ENCODE measurements around the gene ELAPOR1.

The ELAPOR1 gene

GRCh38 chr1:109113590-109114341 lies at the start of gene ELAPOR1:
Gene ELAPOR1 (plus strand): TSS chr1:109114115. CDS start chr1:109114184, 69 bp downstream.
- peak; percentile 40 for DNase-seq (ENCODE audit: low read depth)
- Histone ChIP-seq H3K4me1 (ENCODE audit: control insufficient read depth, insufficient read depth, low read length) (peaks cover 19% of the 10 kb centered on the region), H3K4me3 (ENCODE audit: low read length) (peak within 1 kb of the TSS; percentile 71), H3K27me3 (replicated peaks; ENCODE audit: control insufficient read depth, insufficient read depth, low read length) (peaks cover 15% of the 10 kb centered on the region), H3K9ac (ENCODE audit: low read length) (no peak within 1 kb of the TSS), H3K9me3 (ENCODE audit: control insufficient read depth, low read length) (no peaks in the 10 kb centered on the region), H3K36me3 (ENCODE audit: control insufficient read depth, insufficient read depth, low read length, severe bottlenecking) (no peaks in the 10 kb centered on the region)

- no peaks in the 10 kb centered on the region for H3K9me3 ChIP-seq (ENCODE audit: control insufficient read depth, low read length)
- no peak for DNase-seq (ENCODE audit: low read depth)
- H3K9ac ChIP-seq (ENCODE audit: low read length): no peak overlapping the region
- peaks cover 63% of the 10 kb centered on the region for H3K36me3 ChIP-seq (ENCODE audit: control insufficient read depth, insufficient read depth, low read length, severe bottlenecking)
- no peak overlapping the region for H3K4me3 ChIP-seq (ENCODE audit: low read length)
- no peaks in the 10 kb centered on the region for H3K27me3 ChIP-seq (replicated peaks; ENCODE audit: control insufficient read depth, insufficient read depth, low read length)
- peaks cover 4% of the 10 kb centered on the region for H3K4me1 ChIP-seq (ENCODE audit: control insufficient read depth, insufficient read depth, low read length)
Observed at GRCh38 chr1:109065137-109065536, 48.8 kb upstream of the ELAPOR1 start.

- peaks cover 6% of the 10 kb centered on the region for H3K4me1 ChIP-seq (ENCODE audit: control insufficient read depth, insufficient read depth, low read length)
- no peaks in the 10 kb centered on the region for H3K27me3 ChIP-seq (replicated peaks; ENCODE audit: control insufficient read depth, insufficient read depth, low read length)
- no peak overlapping the region for H3K9ac ChIP-seq (ENCODE audit: low read length)
- no peaks in the 10 kb centered on the region for H3K9me3 ChIP-seq (ENCODE audit: control insufficient read depth, low read length)
- no peak for DNase-seq (ENCODE audit: low read depth)
- no peak overlapping the region for H3K4me3 ChIP-seq (ENCODE audit: low read length)
- H3K36me3 ChIP-seq (ENCODE audit: control insufficient read depth, insufficient read depth, low read length, severe bottlenecking): peaks cover 59% of the 10 kb centered on the region
Observed at GRCh38 chr1:109067883-109068282, 46.0 kb upstream of the ELAPOR1 start.

GRCh38 chr1:109069294-109069693 lies 44.6 kb upstream of the ELAPOR1 start:
- Histone ChIP-seq H3K9me3 (ENCODE audit: control insufficient read depth, low read length) (no peaks in the 10 kb centered on the region), H3K36me3 (ENCODE audit: control insufficient read depth, insufficient read depth, low read length, severe bottlenecking) (peaks cover 51% of the 10 kb centered on the region), H3K4me3 (ENCODE audit: low read length) (no peak overlapping the region), H3K27me3 (replicated peaks; ENCODE audit: control insufficient read depth, insufficient read depth, low read length) (no peaks in the 10 kb centered on the region), H3K9ac (ENCODE audit: low read length) (no peak overlapping the region), H3K4me1 (ENCODE audit: control insufficient read depth, insufficient read depth, low read length) (peaks cover 7% of the 10 kb centered on the region)
- no peak for DNase-seq (ENCODE audit: low read depth)

GRCh38 chr1:109075531-109076490 lies 38.1 kb upstream of the ELAPOR1 start, which contains the start of gene TAF13:
Gene TAF13 (minus strand): TSS chr1:109076003. CDS start chr1:109075947, 56 bp downstream.
- no peaks in the 10 kb centered on the region for H3K9me3 ChIP-seq (ENCODE audit: control insufficient read depth, low read length)
- peak; percentile 99 for DNase-seq (ENCODE audit: low read depth)
- H3K4me3 ChIP-seq (ENCODE audit: low read length): peak within 1 kb of the TSS; percentile 98
- H3K36me3 ChIP-seq (ENCODE audit: control insufficient read depth, insufficient read depth, low read length, severe bottlenecking): peaks cover 6% of the 10 kb centered on the region
- peaks cover 31% of the 10 kb centered on the region for H3K4me1 ChIP-seq (ENCODE audit: control insufficient read depth, insufficient read depth, low read length)
- H3K27me3 ChIP-seq (replicated peaks; ENCODE audit: control insufficient read depth, insufficient read depth, low read length): no peaks in the 10 kb centered on the region
- peak within 1 kb of the TSS; percentile 97 for H3K9ac ChIP-seq (ENCODE audit: low read length)

GRCh38 chr1:109078317-109078716 lies 35.6 kb upstream of the ELAPOR1 start:
- Histone ChIP-seq H3K9ac (ENCODE audit: low read length) (no peak overlapping the region), H3K27me3 (replicated peaks; ENCODE audit: control insufficient read depth, insufficient read depth, low read length) (no peaks in the 10 kb centered on the region), H3K4me3 (ENCODE audit: low read length) (no peak overlapping the region), H3K4me1 (ENCODE audit: control insufficient read depth, insufficient read depth, low read length) (peaks cover 27% of the 10 kb centered on the region), H3K36me3 (ENCODE audit: control insufficient read depth, insufficient read depth, low read length, severe bottlenecking) (peaks cover under 1% of the 10 kb centered on the region), H3K9me3 (ENCODE audit: control insufficient read depth, low read length) (no peaks in the 10 kb centered on the region)
- DNase-seq (ENCODE audit: low read depth): no peak

GRCh38 chr1:109079240-109079622 lies 34.7 kb upstream of the ELAPOR1 start:
- peak overlapping the region; percentile 88 for H3K9ac ChIP-seq (ENCODE audit: low read length)
- H3K9me3 ChIP-seq (ENCODE audit: control insufficient read depth, low read length): no peaks in the 10 kb centered on the region
- H3K4me1 ChIP-seq (ENCODE audit: control insufficient read depth, insufficient read depth, low read length): peaks cover 27% of the 10 kb centered on the region
- H3K36me3 ChIP-seq (ENCODE audit: control insufficient read depth, insufficient read depth, low read length, severe bottlenecking): no peaks in the 10 kb centered on the region
- peak overlapping the region; percentile 67 for H3K4me3 ChIP-seq (ENCODE audit: low read length)
- no peak for DNase-seq (ENCODE audit: low read depth)
- H3K27me3 ChIP-seq (replicated peaks; ENCODE audit: control insufficient read depth, insufficient read depth, low read length): no peaks in the 10 kb centered on the region

- Histone ChIP-seq H3K9ac (ENCODE audit: low read length) (peak overlapping the region; percentile 88), H3K4me3 (ENCODE audit: low read length) (peak overlapping the region; percentile 67), H3K9me3 (ENCODE audit: control insufficient read depth, low read length) (no peaks in the 10 kb centered on the region), H3K36me3 (ENCODE audit: control insufficient read depth, insufficient read depth, low read length, severe bottlenecking) (no peaks in the 10 kb centered on the region), H3K4me1 (ENCODE audit: control insufficient read depth, insufficient read depth, low read length) (peaks cover 20% of the 10 kb centered on the region), H3K27me3 (replicated peaks; ENCODE audit: control insufficient read depth, insufficient read depth, low read length) (no peaks in the 10 kb centered on the region)
- DNase-seq (ENCODE audit: low read depth): no peak
Observed at GRCh38 chr1:109080441-109081082, 33.4 kb upstream of the ELAPOR1 start.

- Histone ChIP-seq H3K36me3 (ENCODE audit: control insufficient read depth, insufficient read depth, low read length, severe bottlenecking) (no peaks in the 10 kb centered on the region), H3K9me3 (ENCODE audit: control insufficient read depth, low read length) (no peaks in the 10 kb centered on the region), H3K4me1 (ENCODE audit: control insufficient read depth, insufficient read depth, low read length) (peaks cover 12% of the 10 kb centered on the region), H3K4me3 (ENCODE audit: low read length) (no peak overlapping the region), H3K27me3 (replicated peaks; ENCODE audit: control insufficient read depth, insufficient read depth, low read length) (no peaks in the 10 kb centered on the region), H3K9ac (ENCODE audit: low read length) (no peak overlapping the region)
- no peak for DNase-seq (ENCODE audit: low read depth)
Observed at GRCh38 chr1:109083501-109083900, 30.4 kb upstream of the ELAPOR1 start.

- no peak for DNase-seq (ENCODE audit: low read depth)
- no peaks in the 10 kb centered on the region for H3K9me3 ChIP-seq (ENCODE audit: control insufficient read depth, low read length)
- no peak overlapping the region for H3K4me3 ChIP-seq (ENCODE audit: low read length)
- H3K36me3 ChIP-seq (ENCODE audit: control insufficient read depth, insufficient read depth, low read length, severe bottlenecking): no peaks in the 10 kb centered on the region
- H3K4me1 ChIP-seq (ENCODE audit: control insufficient read depth, insufficient read depth, low read length): peaks cover 12% of the 10 kb centered on the region
- H3K9ac ChIP-seq (ENCODE audit: low read length): no peak overlapping the region
- no peaks in the 10 kb centered on the region for H3K27me3 ChIP-seq (replicated peaks; ENCODE audit: control insufficient read depth, insufficient read depth, low read length)
Observed at GRCh38 chr1:109083923-109084322, 30.0 kb upstream of the ELAPOR1 start.

Data from adipocyte (in vitro differentiated cells).